ENCODE results near the gene DPAGT1.
"Not testable (repeated sequence)": the region's sequence is repeated elsewhere in the genome, so short reads cannot be mapped to it uniquely, and the experiment has no call there.

DPAGT1 gene

DNA sequence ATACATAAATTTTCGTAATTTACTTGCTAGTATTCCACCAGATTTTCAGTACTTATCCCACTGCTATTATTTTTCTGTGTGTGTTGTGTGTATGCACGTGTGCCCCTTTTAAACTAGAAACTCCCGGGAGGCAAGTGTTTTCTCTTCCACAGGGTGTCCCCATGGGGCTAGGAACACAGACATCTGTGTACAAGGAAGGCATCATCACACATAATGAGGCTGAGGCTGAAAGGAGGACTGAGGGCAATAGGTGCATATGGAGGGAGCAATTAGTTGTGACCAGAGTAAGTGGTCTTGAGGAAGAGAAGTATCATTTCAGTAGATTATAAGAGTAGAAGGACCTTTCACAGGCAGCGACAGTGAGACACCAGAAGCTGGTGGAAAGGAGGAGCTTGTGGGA lies 2.1 kb upstream of the DPAGT1 start:
- peaks cover 2% of the 10 kb centered on the region for H3K36me3 ChIP-seq (ENCODE audit: insufficient read depth, low read length)
- no peaks in the 10 kb centered on the region for H3K9me3 ChIP-seq (replicated peaks; ENCODE audit: low read length)
- peaks cover 32% of the 10 kb centered on the region for H3K4me1 ChIP-seq (ENCODE audit: control insufficient read depth, insufficient read depth, low read length)
- H3K4me3 ChIP-seq (ENCODE audit: low read length), result no peak overlapping the region
- no peaks in the 10 kb centered on the region for H3K27me3 ChIP-seq (ENCODE audit: control insufficient read depth, insufficient read depth, low read length)
- H3K4me2 ChIP-seq (ENCODE audit: low read length), result no peak overlapping the region
- no peak overlapping the region for H3K9ac ChIP-seq (ENCODE audit: low read depth, low read length)

DNA sequence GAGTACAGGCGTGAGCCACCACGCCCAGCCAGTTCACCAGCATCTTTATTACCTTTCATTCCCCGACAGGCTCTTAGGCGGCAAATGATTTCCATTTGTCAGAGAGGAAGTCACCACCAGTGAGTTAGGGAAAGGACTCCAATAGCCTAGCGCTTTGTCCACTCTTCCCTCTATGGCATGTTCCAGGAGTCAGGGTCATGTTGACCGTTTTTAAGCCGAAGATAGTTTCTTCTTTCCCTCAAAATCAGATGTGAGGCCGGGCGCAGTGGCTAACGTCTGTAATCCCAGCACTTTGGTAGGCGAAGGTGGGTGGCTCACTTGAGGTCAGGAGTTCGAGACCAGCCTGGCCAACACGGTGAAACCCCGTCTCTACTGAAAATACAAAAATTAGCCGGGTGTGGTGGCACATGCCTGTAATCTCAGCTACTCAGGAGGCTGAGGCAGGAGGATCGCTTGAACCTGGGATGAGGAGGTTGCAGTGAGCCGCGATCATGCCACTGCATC lies 1.6 kb upstream of the DPAGT1 start:
- Histone ChIP-seq H3K4me1 (ENCODE audit: control insufficient read depth, insufficient read depth, low read length) (peaks cover 26% of the 10 kb centered on the region), H3K4me2 (ENCODE audit: low read length) (peak overlapping the region; percentile 84), H3K9ac (ENCODE audit: low read depth, low read length) (peak overlapping the region; percentile 85), H3K4me3 (ENCODE audit: low read length) (peak overlapping the region; percentile 81)
- H3K9me3 ChIP-seq (replicated peaks; ENCODE audit: low read length); H3K27me3 ChIP-seq (ENCODE audit: control insufficient read depth, insufficient read depth, low read length); H3K36me3 ChIP-seq (ENCODE audit: insufficient read depth, low read length): not testable (repeated sequence)

DNA sequence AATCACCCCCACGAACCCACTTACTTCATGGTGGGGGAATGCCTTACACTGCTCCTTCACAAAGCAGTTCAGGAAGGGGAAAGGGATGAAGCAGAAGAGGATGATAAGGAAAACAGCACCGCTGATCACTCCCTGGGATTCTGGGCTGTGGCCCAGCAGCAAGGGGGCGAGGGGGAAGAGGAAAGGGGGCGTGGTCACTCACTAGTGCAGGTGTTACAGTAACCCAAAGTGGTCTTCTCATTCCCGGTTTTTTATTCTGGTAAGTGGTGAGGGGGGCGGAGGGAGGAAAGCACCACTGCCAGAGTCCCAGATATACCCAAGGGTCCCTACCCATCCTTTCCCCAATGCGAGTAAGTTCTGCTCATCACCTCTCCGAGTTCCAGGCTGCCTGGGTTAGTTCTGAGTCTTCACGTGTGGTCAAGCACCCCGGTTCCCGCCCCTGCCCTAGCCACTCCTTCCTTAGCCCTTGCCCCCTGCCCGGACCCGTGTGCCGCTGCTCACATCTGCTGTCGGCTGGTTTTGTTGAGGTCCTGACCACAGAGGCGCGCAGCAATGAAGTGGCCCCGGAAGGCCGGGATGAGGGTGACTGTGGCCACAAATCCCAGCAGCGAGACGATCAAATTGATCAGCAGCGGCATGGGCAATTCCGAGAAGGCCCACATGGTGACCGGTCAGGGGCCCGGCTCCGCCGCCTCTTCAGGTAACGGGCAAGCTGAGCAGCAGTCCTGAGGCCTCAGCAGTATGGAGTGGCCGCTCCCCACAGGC lies 477 bp downstream of the DPAGT1 start:
- Histone ChIP-seq H3K4me1 (ENCODE audit: control insufficient read depth, insufficient read depth, low read length) (peaks cover 18% of the 10 kb centered on the region), H3K27me3 (ENCODE audit: control insufficient read depth, insufficient read depth, low read length) (no peaks in the 10 kb centered on the region), H3K4me3 (ENCODE audit: low read length) (peak overlapping the region; percentile 81), H3K9ac (ENCODE audit: low read depth, low read length) (peak overlapping the region; percentile 85), H3K4me2 (ENCODE audit: low read length) (peak overlapping the region; percentile 84), H3K9me3 (replicated peaks; ENCODE audit: low read length) (no peaks in the 10 kb centered on the region), H3K36me3 (ENCODE audit: insufficient read depth, low read length) (peaks cover 27% of the 10 kb centered on the region)

DNA sequence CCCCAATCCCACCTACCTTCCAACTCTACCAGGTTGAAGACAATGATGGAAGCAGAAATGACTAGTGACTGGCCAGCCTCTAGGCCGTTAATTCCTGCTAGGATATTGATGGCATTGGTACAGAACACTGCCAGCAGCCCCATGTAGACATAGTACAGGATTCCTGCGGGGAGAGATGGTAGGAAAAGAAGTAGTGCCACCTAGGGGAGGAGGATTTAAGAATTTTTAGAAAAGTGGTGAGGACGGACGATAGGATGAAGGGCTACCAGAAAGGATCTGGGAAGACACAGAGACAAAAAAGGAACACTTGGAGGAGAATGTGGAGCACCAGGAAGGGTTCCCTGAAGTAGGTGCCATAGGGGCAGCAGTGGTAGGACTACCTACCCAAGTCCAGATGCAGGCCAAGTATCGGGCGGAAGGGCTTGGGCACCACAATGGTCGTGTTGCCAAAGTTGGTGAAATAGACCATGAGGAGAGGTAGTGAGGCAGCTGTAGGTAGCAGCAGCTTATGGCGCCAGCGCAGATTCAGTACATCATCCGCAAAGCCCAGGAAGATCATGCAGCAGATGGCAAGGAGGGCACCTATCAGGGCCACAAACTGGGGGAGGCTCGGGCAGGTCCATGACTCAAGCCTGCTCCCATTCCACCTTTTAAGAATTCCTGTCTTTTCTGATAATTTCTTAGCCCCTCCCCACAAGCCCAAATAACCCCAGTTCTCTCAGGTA lies 1.2 kb downstream of the DPAGT1 start:
- H3K9ac ChIP-seq (ENCODE audit: low read depth, low read length), result peak overlapping the region; percentile 85
- no peaks in the 10 kb centered on the region for H3K9me3 ChIP-seq (replicated peaks; ENCODE audit: low read length)
- H3K36me3 ChIP-seq (ENCODE audit: insufficient read depth, low read length), result peaks cover 27% of the 10 kb centered on the region
- H3K4me1 ChIP-seq (ENCODE audit: control insufficient read depth, insufficient read depth, low read length), result peaks cover 24% of the 10 kb centered on the region
- H3K4me3 ChIP-seq (ENCODE audit: low read length), result peak overlapping the region; percentile 81
- H3K27me3 ChIP-seq (ENCODE audit: control insufficient read depth, insufficient read depth, low read length), result no peaks in the 10 kb centered on the region
- peak overlapping the region; percentile 84 for H3K4me2 ChIP-seq (ENCODE audit: low read length)

DNA sequence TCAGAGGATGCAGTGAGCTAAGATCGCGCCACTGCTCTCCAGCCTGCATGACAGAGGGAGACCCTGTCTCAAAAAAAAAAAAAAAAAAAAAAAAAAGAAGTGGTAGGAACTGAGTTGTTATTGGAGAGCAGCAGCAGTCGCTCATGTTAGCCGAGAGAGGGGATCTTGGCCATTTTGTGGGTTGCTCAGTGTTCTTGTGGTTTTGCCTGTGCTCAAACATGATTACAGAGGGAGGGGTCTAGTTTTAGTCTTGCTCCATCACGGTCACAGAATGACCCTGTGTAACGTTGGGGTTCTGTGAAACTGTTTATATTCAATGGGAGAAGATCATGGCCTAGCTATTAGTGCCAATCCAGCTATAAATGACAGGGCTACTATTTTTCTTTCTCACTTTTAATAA lies 1.9 kb downstream of the DPAGT1 start:
- H3K4me3 ChIP-seq (ENCODE audit: low read length), result peak overlapping the region; percentile 81
- no peak overlapping the region for H3K9ac ChIP-seq (ENCODE audit: low read depth, low read length)
- peaks cover 24% of the 10 kb centered on the region for H3K4me1 ChIP-seq (ENCODE audit: control insufficient read depth, insufficient read depth, low read length)
- H3K27me3 ChIP-seq (ENCODE audit: control insufficient read depth, insufficient read depth, low read length), result no peaks in the 10 kb centered on the region
- no peaks in the 10 kb centered on the region for H3K9me3 ChIP-seq (replicated peaks; ENCODE audit: low read length)
- H3K4me2 ChIP-seq (ENCODE audit: low read length), result peak overlapping the region; percentile 84
- peaks cover 27% of the 10 kb centered on the region for H3K36me3 ChIP-seq (ENCODE audit: insufficient read depth, low read length)

DNA sequence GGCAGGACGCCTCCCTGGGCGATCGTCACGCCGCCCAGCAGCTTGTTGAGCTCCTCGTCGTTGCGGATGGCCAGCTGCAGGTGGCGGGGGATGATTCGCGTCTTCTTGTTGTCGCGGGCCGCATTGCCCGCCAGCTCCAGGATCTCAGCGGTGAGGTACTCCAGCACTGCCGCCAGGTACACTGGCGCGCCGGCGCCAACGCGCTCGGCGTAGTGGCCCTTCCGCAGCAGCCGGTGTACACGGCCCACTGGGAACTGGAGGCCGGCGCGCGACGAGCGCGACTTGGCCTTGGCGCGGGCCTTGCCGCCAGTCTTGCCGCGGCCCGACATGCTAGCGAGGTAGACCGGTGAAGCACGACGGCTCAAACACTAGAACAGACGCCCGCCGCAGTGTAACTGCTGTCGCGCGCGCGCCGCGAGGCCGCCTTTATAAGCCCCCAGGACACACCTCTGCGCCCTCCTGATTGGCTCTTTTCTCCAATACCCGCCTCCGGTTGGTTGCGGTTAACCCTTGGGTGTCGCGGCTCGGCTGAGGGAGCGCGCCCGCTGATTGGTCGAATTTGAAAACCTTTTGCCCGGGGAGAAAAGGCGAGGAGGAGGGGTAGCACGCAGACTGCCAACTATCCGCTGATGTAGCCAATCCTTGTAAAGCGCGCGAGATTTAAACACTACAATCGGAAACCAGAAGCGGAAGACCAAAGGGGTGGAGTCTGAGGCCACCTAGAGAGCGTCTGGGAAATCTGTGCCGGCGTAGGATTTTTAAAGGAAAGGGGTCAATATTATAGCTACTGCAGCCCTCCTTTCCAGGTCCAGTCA lies 6.4 kb downstream of the DPAGT1 start:
- Histone ChIP-seq H3K4me3 (ENCODE audit: low read length) (peak overlapping the region; percentile 79), H3K4me1 (ENCODE audit: control insufficient read depth, insufficient read depth, low read length) (peaks cover 25% of the 10 kb centered on the region), H3K9ac (ENCODE audit: low read depth, low read length) (peak overlapping the region; percentile 90), H3K9me3 (replicated peaks; ENCODE audit: low read length) (no peaks in the 10 kb centered on the region), H3K4me2 (ENCODE audit: low read length) (peak overlapping the region; percentile 85), H3K27me3 (ENCODE audit: control insufficient read depth, insufficient read depth, low read length) (no peaks in the 10 kb centered on the region), H3K36me3 (ENCODE audit: insufficient read depth, low read length) (peaks cover 49% of the 10 kb centered on the region)

DNA sequence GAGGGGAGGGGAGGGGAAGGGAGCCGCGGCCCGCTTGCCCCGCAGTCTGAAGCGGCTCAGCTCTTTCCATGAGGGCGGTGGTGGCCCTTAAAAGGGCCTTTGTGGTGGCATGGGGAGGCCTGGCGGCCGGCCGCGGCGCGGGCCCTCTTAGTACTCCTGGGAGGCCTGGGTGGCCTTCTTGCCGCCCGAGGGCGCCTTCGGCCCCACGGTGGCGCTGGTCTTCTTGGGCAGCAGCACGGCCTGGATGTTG lies 6.9 kb downstream of the DPAGT1 start:
- H3K9me3 ChIP-seq (replicated peaks; ENCODE audit: low read length), result no peaks in the 10 kb centered on the region
- peak overlapping the region; percentile 85 for H3K4me2 ChIP-seq (ENCODE audit: low read length)
- no peaks in the 10 kb centered on the region for H3K27me3 ChIP-seq (ENCODE audit: control insufficient read depth, insufficient read depth, low read length)
- H3K4me1 ChIP-seq (ENCODE audit: control insufficient read depth, insufficient read depth, low read length), result peaks cover 21% of the 10 kb centered on the region
- H3K36me3 ChIP-seq (ENCODE audit: insufficient read depth, low read length), result peaks cover 50% of the 10 kb centered on the region
- H3K4me3 ChIP-seq (ENCODE audit: low read length), result peak overlapping the region; percentile 79
- H3K9ac ChIP-seq (ENCODE audit: low read depth, low read length), result peak overlapping the region; percentile 90

DNA sequence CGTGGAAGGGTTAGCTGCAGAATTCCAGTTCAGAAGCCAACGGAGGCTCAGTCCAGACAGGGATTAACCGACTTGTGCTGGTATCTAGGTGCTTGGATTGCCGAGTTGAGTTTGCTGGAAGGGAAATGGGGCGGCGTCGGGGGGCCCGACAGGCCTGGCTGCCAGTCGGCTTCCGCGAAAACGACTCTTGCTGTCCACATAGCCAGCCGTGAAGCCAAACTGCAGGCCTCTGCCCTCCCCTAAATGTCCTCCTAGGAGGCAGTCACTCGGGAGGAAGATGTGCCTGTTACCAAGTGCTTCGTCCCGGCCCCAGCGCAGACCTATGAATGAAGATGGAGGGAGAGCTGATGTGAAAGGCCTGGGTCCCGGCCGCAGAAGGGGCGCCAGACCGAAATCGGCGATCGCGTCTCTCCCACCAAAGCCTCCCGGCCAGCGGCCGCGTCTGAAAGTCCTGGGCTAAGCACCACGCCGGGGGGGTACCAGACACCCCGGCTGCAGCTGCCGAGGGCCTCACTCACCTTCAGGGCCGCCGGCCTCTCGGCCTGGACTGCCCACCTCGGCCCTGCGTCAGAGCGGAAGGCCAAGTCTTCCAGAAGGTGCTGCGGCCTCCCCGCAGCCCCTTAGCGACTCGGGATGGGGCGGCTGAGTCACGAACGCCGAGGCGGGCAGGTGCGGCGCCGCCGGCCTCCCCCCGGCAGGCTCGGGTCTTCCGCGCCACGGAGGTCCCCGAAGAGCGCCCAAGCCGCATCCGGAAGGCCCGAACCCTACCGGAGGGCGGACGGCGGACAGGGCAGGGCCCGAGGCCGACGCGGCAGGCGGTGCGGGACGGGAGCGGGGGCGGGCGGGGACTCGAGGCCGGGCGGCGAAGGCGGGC lies 7.5 kb downstream of the DPAGT1 start:
- Histone ChIP-seq H3K27me3 (ENCODE audit: control insufficient read depth, insufficient read depth, low read length) (no peaks in the 10 kb centered on the region), H3K9ac (ENCODE audit: low read depth, low read length) (peak overlapping the region; percentile 90), H3K4me1 (ENCODE audit: control insufficient read depth, insufficient read depth, low read length) (peaks cover 21% of the 10 kb centered on the region), H3K4me2 (ENCODE audit: low read length) (peak overlapping the region; percentile 85), H3K4me3 (ENCODE audit: low read length) (peak overlapping the region; percentile 79), H3K9me3 (replicated peaks; ENCODE audit: low read length) (no peaks in the 10 kb centered on the region), H3K36me3 (ENCODE audit: insufficient read depth, low read length) (peaks cover 51% of the 10 kb centered on the region)

DNA sequence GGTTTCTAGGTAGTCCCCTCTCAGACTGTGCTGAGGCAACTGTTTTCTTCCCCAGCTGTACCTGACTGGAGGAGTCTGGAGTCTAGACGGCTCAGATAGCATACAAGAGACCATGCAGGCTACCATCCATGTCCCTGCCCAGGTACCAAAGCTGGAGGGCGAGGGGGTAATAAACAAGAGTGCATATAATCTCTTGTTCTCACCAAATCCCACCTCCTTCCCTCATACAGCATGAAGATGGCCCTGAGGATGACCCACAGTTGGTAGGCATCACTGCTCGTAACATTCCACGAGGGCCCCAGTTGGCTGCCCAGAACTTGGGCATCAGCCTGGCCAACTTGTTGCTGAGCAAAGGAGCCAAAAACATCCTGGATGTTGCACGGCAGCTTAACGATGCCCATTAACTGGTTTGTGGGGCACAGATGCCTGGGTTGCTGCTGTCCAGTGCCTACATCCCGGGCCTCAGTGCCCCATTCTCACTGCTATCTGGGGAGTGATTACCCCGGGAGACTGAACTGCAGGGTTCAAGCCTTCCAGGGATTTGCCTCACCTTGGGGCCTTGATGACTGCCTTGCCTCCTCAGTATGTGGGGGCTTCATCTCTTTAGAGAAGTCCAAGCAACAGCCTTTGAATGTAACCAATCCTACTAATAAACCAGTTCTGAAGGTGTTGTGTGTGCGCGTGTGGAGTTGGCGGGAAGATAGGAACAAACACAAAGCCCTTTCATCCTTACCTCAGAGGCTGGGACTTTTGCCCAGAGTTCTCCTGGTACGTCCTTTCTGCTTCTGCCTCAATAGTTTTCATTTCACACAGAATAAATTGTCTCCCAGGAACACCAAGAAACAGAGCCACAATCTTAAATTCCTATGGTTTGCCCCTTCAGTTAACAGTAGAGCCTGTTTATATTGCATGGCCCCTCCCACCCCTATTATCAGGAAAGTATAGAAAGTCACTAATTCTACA lies 8.5 kb downstream of the DPAGT1 start:
- Histone ChIP-seq H3K36me3 (ENCODE audit: insufficient read depth, low read length) (peaks cover 46% of the 10 kb centered on the region), H3K9ac (ENCODE audit: low read depth, low read length) (peak overlapping the region; percentile 90)

More for the DNA sequence above, 8.5 kb downstream of the DPAGT1 start:
- peak overlapping the region; percentile 79 for H3K4me3 ChIP-seq (ENCODE audit: low read length)
- no peaks in the 10 kb centered on the region for H3K9me3 ChIP-seq (replicated peaks; ENCODE audit: low read length)
- peaks cover 21% of the 10 kb centered on the region for H3K4me1 ChIP-seq (ENCODE audit: control insufficient read depth, insufficient read depth, low read length)
- H3K4me2 ChIP-seq (ENCODE audit: low read length), result peak overlapping the region; percentile 85
- H3K27me3 ChIP-seq (ENCODE audit: control insufficient read depth, insufficient read depth, low read length), result no peaks in the 10 kb centered on the region
